ENCODE results near the gene MUC5B.

The MUC5B gene

DNA sequence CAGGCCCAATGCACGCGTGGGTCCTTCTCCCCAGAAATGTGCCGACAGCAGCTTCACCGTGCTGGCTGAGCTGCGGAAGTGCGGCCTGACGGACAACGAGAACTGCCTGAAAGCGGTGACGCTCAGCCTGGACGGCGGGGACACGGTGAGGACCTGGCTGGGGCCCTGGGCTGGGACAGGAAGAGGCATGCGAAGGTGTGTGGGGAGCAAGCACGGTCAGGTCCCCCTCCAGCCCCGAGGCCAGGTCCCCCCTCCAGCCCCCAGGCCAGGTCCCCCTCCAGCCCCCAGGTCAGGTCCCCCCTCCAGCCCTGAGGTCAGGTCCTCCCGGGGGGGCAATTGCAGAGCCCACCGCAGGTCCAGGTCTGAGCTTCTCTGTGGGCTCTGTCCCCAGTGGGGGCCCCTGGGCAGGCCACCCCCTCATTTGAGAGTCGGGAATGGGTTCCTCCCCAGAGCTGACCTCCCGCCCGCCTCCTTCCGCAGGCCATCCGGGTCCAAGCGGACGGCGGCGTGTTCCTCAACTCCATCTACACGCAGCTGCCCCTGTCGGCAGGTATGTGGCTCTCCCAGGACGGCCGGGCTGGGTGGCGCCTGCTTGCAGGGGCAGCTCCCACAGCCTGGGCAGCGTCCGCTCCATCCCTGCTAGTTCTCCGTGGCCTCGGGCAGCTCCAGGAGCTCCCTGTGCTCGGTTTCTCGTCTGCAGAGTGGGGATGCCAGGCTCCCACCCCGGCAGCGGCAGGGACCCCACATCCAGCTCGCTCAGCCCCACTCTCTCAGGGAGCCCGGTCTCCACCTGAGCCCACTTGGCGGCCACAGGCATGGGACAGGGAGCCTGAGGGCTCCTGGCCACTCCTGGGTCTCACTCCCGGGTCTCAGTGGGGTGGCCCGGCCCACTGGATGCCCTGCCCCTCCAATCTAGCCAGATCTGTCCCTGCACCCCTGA lies 7.9 kb downstream of the MUC5B start:
- H3K79me2 ChIP-seq (ENCODE audit: insufficient read depth, low read depth): no peaks in the 10 kb centered on the region
- no peak overlapping the region for H2AFZ ChIP-seq (ENCODE audit: low read depth)
- no peaks in the 10 kb centered on the region for H3K4me1 ChIP-seq (ENCODE audit: low read depth, poor library complexity, severe bottlenecking)
- no peaks in the 10 kb centered on the region for H4K20me1 ChIP-seq (ENCODE audit: insufficient read depth)
- H3K36me3 ChIP-seq (ENCODE audit: insufficient read depth): no peaks in the 10 kb centered on the region
- no peak overlapping the region for H3K4me2 ChIP-seq
- H3K27me3 ChIP-seq (ENCODE audit: insufficient read depth, low read depth): peaks cover 52% of the 10 kb centered on the region
- TF ChIP-seq, protein P1, sequence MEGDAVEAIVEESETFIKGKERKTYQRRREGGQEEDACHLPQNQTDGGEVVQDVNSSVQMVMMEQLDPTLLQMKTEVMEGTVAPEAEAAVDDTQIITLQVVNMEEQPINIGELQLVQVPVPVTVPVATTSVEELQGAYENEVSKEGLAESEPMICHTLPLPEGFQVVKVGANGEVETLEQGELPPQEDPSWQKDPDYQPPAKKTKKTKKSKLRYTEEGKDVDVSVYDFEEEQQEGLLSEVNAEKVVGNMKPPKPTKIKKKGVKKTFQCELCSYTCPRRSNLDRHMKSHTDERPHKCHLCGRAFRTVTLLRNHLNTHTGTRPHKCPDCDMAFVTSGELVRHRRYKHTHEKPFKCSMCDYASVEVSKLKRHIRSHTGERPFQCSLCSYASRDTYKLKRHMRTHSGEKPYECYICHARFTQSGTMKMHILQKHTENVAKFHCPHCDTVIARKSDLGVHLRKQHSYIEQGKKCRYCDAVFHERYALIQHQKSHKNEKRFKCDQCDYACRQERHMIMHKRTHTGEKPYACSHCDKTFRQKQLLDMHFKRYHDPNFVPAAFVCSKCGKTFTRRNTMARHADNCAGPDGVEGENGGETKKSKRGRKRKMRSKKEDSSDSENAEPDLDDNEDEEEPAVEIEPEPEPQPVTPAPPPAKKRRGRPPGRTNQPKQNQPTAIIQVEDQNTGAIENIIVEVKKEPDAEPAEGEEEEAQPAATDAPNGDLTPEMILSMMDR (conservative IDR thresholded peaks at IDR 0.05; ENCODE audit: low read depth, low read length): no peak
- no peak overlapping the region for H3K4me3 ChIP-seq (IDR thresholded peaks at IDR 0.05; ENCODE audit: insufficient read depth, low read depth, low read length)
- H3K9ac ChIP-seq: no peak overlapping the region
- H3K27ac ChIP-seq: no peak overlapping the region

DNA sequence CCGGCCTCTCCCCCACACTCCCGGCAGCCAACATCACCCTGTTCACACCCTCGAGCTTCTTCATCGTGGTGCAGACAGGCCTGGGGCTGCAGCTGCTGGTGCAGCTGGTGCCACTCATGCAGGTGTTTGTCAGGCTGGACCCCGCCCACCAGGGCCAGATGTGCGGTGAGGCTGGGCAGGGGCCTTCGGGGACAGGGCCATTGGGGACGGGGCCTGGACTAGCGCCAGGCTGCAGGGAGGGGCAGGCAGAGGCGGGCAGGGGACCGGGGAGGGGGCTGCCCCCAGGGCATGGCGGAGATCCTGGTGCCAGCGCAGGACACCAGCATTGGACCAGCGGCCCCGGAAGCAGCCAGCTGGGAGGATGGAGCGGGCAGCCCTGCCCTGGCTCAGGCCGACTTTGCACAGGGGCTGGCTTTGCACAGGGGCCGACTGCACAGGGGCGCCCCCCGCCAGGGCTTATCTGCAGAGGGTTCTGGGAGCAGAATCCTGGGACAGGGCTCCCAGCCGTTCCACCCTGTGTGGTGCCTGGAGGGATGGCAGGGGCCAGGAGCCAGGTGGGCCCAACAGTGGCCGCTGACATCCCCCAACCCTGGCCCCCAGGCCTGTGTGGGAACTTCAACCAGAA lies 8.6 kb downstream of the MUC5B start:
- H4K20me1 ChIP-seq (ENCODE audit: insufficient read depth): no peaks in the 10 kb centered on the region
- no peaks in the 10 kb centered on the region for H3K4me1 ChIP-seq (ENCODE audit: low read depth, poor library complexity, severe bottlenecking)
- no peaks in the 10 kb centered on the region for H3K79me2 ChIP-seq (ENCODE audit: insufficient read depth, low read depth)
- H3K4me3 ChIP-seq (IDR thresholded peaks at IDR 0.05; ENCODE audit: insufficient read depth, low read depth, low read length): no peak overlapping the region
- H3K36me3 ChIP-seq (ENCODE audit: insufficient read depth): no peaks in the 10 kb centered on the region
- no peak overlapping the region for H3K9ac ChIP-seq
- H2AFZ ChIP-seq (ENCODE audit: low read depth): no peak overlapping the region
- no peak overlapping the region for H3K27ac ChIP-seq
- H3K27me3 ChIP-seq (ENCODE audit: insufficient read depth, low read depth): peaks cover 58% of the 10 kb centered on the region
- H3K4me2 ChIP-seq: no peak overlapping the region
- TF ChIP-seq, protein P1 (conservative IDR thresholded peaks at IDR 0.05; ENCODE audit: low read depth, low read length): no peak

DNA sequence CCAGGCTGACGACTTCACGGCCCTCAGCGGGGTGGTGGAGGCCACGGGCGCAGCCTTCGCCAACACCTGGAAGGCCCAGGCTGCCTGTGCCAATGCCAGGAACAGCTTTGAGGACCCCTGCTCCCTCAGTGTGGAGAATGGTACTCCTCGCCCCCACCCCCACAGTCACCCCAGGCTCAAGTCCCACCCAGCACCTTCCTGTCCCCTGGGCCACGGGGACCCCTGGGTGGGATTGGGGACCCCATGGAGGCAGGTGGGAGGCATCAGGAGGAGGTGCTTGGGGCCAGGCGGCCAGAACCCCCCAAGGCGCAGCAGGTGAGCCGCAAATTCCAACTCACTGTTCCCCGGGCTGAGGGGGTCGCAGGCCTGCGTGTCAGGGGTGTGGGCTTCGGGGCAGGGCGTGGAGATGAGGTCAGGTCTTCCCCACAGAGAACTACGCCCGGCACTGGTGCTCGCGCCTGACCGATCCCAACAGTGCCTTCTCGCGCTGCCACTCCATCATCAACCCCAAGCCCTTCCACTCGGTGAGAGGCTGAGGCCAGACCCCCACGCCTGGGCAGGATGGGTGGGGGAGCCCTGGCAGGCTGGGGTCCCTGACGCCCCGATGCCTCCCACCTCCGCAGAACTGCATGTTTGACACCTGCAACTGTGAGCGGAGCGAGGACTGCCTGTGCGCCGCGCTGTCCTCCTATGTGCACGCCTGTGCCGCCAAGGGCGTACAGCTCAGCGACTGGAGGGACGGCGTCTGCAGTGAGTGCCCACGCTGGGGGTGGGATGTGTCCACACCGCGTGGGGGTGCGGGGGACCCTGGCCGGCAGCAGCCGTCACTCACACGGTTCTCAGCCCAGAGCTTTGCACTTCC lies 9.4 kb downstream of the MUC5B start:
- TF ChIP-seq, protein P1 (conservative IDR thresholded peaks at IDR 0.05; ENCODE audit: low read depth, low read length): no peak
- H2AFZ ChIP-seq (ENCODE audit: low read depth): no peak overlapping the region
- H3K9ac ChIP-seq: no peak overlapping the region
- H3K4me2 ChIP-seq: no peak overlapping the region
- no peak overlapping the region for H3K4me3 ChIP-seq (IDR thresholded peaks at IDR 0.05; ENCODE audit: insufficient read depth, low read depth, low read length)
- peaks cover 61% of the 10 kb centered on the region for H3K27me3 ChIP-seq (ENCODE audit: insufficient read depth, low read depth)
- no peaks in the 10 kb centered on the region for H3K4me1 ChIP-seq (ENCODE audit: low read depth, poor library complexity, severe bottlenecking)
- no peaks in the 10 kb centered on the region for H4K20me1 ChIP-seq (ENCODE audit: insufficient read depth)
- H3K27ac ChIP-seq: no peak overlapping the region
- no peaks in the 10 kb centered on the region for H3K36me3 ChIP-seq (ENCODE audit: insufficient read depth)
- H3K79me2 ChIP-seq (ENCODE audit: insufficient read depth, low read depth): no peaks in the 10 kb centered on the region

DNA sequence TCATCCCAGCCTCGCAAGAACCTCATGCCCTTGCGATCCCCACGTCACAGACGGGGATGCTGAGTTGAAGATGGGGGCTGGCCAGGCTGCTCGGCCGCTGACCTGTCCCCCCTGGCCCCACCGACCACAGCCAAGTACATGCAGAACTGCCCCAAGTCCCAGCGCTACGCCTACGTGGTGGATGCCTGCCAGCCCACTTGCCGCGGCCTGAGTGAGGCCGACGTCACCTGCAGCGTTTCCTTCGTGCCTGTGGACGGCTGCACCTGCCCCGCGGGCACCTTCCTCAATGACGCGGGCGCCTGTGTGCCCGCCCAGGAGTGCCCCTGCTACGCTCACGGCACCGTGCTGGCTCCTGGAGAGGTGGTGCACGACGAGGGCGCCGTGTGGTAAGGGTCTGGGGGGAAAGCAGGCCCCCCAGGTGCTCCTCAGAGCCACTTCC lies 10.0 kb downstream of the MUC5B start:
- Histone ChIP-seq H3K9ac (no peak overlapping the region), H4K20me1 (ENCODE audit: insufficient read depth) (no peaks in the 10 kb centered on the region), H3K27ac (no peak overlapping the region), H3K36me3 (ENCODE audit: insufficient read depth) (no peaks in the 10 kb centered on the region), H3K4me1 (ENCODE audit: low read depth, poor library complexity, severe bottlenecking) (no peaks in the 10 kb centered on the region), H3K4me3 (IDR thresholded peaks at IDR 0.05; ENCODE audit: insufficient read depth, low read depth, low read length) (no peak overlapping the region), H3K4me2 (no peak overlapping the region), H3K79me2 (ENCODE audit: insufficient read depth, low read depth) (no peaks in the 10 kb centered on the region), H2AFZ (ENCODE audit: low read depth) (no peak overlapping the region), H3K27me3 (ENCODE audit: insufficient read depth, low read depth) (peaks cover 59% of the 10 kb centered on the region)
- TF ChIP-seq, protein P1 (conservative IDR thresholded peaks at IDR 0.05; ENCODE audit: low read depth, low read length): no peak

Measured in KMS-11 (cell line).